ENCODE results near the gene RIMKLB.

GRCh38 chr12:8822298-8822697 lies 124.5 kb downstream of the RIMKLB start, which contains the start of gene A2ML1:
- TF ChIP-seq EZH2 (IDR thresholded peaks at IDR 0.05; ENCODE audit: insufficient read depth, poor library complexity, severe bottlenecking), result no peak
- no peak for TF ChIP-seq EZH2phosphoT487 (IDR thresholded peaks at IDR 0.05; ENCODE audit: insufficient read depth, low read depth)
